Astrocyte (in vitro differentiated cells and primary cell): Measurements from ENCODE around the gene ZNF222. TPM values are rescaled to one million over a fixed set of nuclear protein-coding genes. Genes with fewer than 3 reads are reported as not detected.

Experiments used
- DNase-seq: peaks from one replicate; pipeline ENCODE4 v3.0.0-alpha.2; 2010; ENCODE audit warnings: low read depth
- FAIRE-seq: peaks from 2 replicates; lab custom pipeline; 2011; peaks lifted over from hg19 to GRCh38; lab: Jason Lieb, UNC
- H2AFZ ChIP-seq: 2 replicates; pipeline ENCODE4 v1.6.0; 2012; ENCODE audit warnings: low read depth, low read length, inconsistent platforms
- H3K27ac ChIP-seq: 2 replicates; pipeline ENCODE4 v1.5.1; 2011; ENCODE audit warnings: low read depth, low read length, inconsistent platforms
- H3K27me3 ChIP-seq: 2 replicates; pipeline ENCODE4 v1.6.0; 2011; ENCODE audit warnings: low read length, inconsistent platforms; ENCODE audit not compliant: insufficient read depth
- H3K36me3 ChIP-seq: 2 replicates; pipeline ENCODE4 v1.5.1; 2011; ENCODE audit warnings: low read length, inconsistent platforms; ENCODE audit not compliant: insufficient read depth
- H3K4me1 ChIP-seq: 2 replicates; pipeline ENCODE4 v1.5.1; 2011; ENCODE audit warnings: low read length, inconsistent platforms; ENCODE audit not compliant: insufficient read depth
- H3K4me2 ChIP-seq: 2 replicates; pipeline ENCODE4 v1.6.0; 2012; ENCODE audit warnings: low read length, inconsistent platforms
- H3K4me3 ChIP-seq: 2 replicates; pipeline ENCODE4 v1.5.1; 2011; ENCODE audit warnings: low read depth, mild to moderate bottlenecking, low read length, inconsistent platforms; ENCODE audit not compliant: insufficient read depth
- H3K79me2 ChIP-seq: 2 replicates; pipeline ENCODE4 v1.6.0; 2012; ENCODE audit warnings: mild to moderate bottlenecking, low read length, inconsistent platforms; ENCODE audit not compliant: insufficient read depth
- H3K9ac ChIP-seq: 2 replicates; pipeline ENCODE4 v1.6.0; 2012; ENCODE audit warnings: mild to moderate bottlenecking, low read length, inconsistent platforms
- H3K9me3 ChIP-seq: 2 replicates; pipeline ENCODE4 v1.5.1; 2012; ENCODE audit warnings: low read depth, mild to moderate bottlenecking, low read length, inconsistent platforms; ENCODE audit not compliant: insufficient read depth
- H4K20me1 ChIP-seq: 2 replicates; pipeline ENCODE4 v1.6.0; 2012; ENCODE audit warnings: low read length, inconsistent platforms; ENCODE audit not compliant: insufficient read depth
- H3K27ac Mint-ChIP-seq: one replicate; pipeline ENCODE4 v1.8.0; 2021; ENCODE audit warnings: mild to moderate bottlenecking, mixed read lengths; ENCODE audit not compliant: unreplicated experiment
- H3K27me3 Mint-ChIP-seq: one replicate; pipeline ENCODE4 v1.8.0; 2021; ENCODE audit warnings: low read depth, mixed read lengths; ENCODE audit not compliant: unreplicated experiment
- H3K36me3 Mint-ChIP-seq: one replicate; pipeline ENCODE4 v1.8.0; 2021; ENCODE audit warnings: low read depth, mixed read lengths; ENCODE audit not compliant: unreplicated experiment
- H3K4me1 Mint-ChIP-seq: one replicate; pipeline ENCODE4 v1.8.0; 2021; ENCODE audit warnings: low read depth, mixed read lengths; ENCODE audit not compliant: unreplicated experiment
- H3K4me3 Mint-ChIP-seq: one replicate; pipeline ENCODE4 v1.8.0; 2021; ENCODE audit warnings: mild to moderate bottlenecking, moderate library complexity, mixed read lengths; ENCODE audit not compliant: unreplicated experiment
- H3K9me3 Mint-ChIP-seq: one replicate; pipeline ENCODE4 v1.8.0; 2021; ENCODE audit warnings: mild to moderate bottlenecking, mixed read lengths; ENCODE audit not compliant: unreplicated experiment
- CTCF ChIP-seq: IDR thresholded peaks from 2 replicates; pipeline ENCODE4 v1.5.1; 2011; ENCODE audit warnings: low read depth, mild to moderate bottlenecking, inconsistent platforms, low read length, moderate library complexity; ENCODE audit not compliant: insufficient read depth
- EZH2 ChIP-seq: IDR thresholded peaks from 2 replicates; pipeline ENCODE4 v1.6.1; 2012; ENCODE audit warnings: mild to moderate bottlenecking, low read length, inconsistent platforms; ENCODE audit not compliant: insufficient read depth
- total RNA-seq: library from RNA; stranded (reverse); gene quantifications from 2 replicates; pipeline ENCODE4 v1.2.1, GENCODE V29; 2021

Gene ZNF222
- total RNA-seq, 1 donor from 2014 or later, result 5.5 TPM

- no peak overlapping the region for H3K4me2 ChIP-seq
- no peak overlapping the region for H3K4me3 ChIP-seq
- Mint-ChIP-seq H3K4me1 (peaks cover 5% of the 10 kb centered on the region), H3K9me3 (peaks cover 8% of the 10 kb centered on the region), H3K36me3 (peaks cover 41% of the 10 kb centered on the region), H3K27me3 (no peaks in the 10 kb centered on the region), H3K27ac (no peak overlapping the region), H3K4me3 (no peak overlapping the region)
- peaks cover 16% of the 10 kb centered on the region for H3K79me2 ChIP-seq
- FAIRE-seq (no peak), DNase-seq (no peak)
- no peaks in the 10 kb centered on the region for H4K20me1 ChIP-seq
- H3K9ac ChIP-seq, result no peak overlapping the region
- H2AFZ ChIP-seq, result no peak overlapping the region
- H3K27me3 ChIP-seq, result no peaks in the 10 kb centered on the region
- peaks cover 5% of the 10 kb centered on the region for H3K9me3 ChIP-seq
- no peak for TF ChIP-seq CTCF
- TF ChIP-seq EZH2, result no peak
- H3K27ac ChIP-seq, result no peak overlapping the region
- peaks cover 12% of the 10 kb centered on the region for H3K4me1 ChIP-seq
- H3K36me3 ChIP-seq, result no peaks in the 10 kb centered on the region
Measured at GRCh38 chr19:44055870-44056269, 30.7 kb downstream of the ZNF222 start.

- no peak for TF ChIP-seq EZH2
- no peak for TF ChIP-seq CTCF
- Mint-ChIP-seq H3K36me3 (peaks cover 55% of the 10 kb centered on the region), H3K4me3 (no peak overlapping the region), H3K27me3 (no peaks in the 10 kb centered on the region), H3K27ac (no peak overlapping the region), H3K9me3 (peaks cover 8% of the 10 kb centered on the region), H3K4me1 (no peaks in the 10 kb centered on the region)
- Histone ChIP-seq H3K27me3 (no peaks in the 10 kb centered on the region), H3K36me3 (peaks cover 19% of the 10 kb centered on the region), H3K79me2 (peaks cover 3% of the 10 kb centered on the region), H3K9me3 (peaks cover 5% of the 10 kb centered on the region), H3K4me2 (no peak overlapping the region), H3K4me3 (no peak overlapping the region), H3K27ac (no peak overlapping the region), H3K9ac (no peak overlapping the region), H3K4me1 (no peaks in the 10 kb centered on the region), H2AFZ (no peak overlapping the region), H4K20me1 (no peaks in the 10 kb centered on the region)
- no peak for FAIRE-seq
- no peak for DNase-seq
Measured at GRCh38 chr19:44059229-44059628, 34.0 kb downstream of the ZNF222 start.

GRCh38 chr19:44061038-44061437, 35.9 kb downstream of the ZNF222 start:
- H3K27me3 ChIP-seq, result no peaks in the 10 kb centered on the region
- Mint-ChIP-seq H3K27me3 (no peaks in the 10 kb centered on the region), H3K36me3 (peaks cover 53% of the 10 kb centered on the region), H3K9me3 (peaks cover 10% of the 10 kb centered on the region), H3K27ac (no peak overlapping the region), H3K4me3 (no peak overlapping the region), H3K4me1 (no peaks in the 10 kb centered on the region)
- H3K27ac ChIP-seq, result no peak overlapping the region
- H3K36me3 ChIP-seq, result peaks cover 27% of the 10 kb centered on the region
- H2AFZ ChIP-seq, result no peak overlapping the region
- FAIRE-seq (no peak), DNase-seq (no peak)
- no peaks in the 10 kb centered on the region for H3K79me2 ChIP-seq
- H3K9ac ChIP-seq, result no peak overlapping the region
- no peaks in the 10 kb centered on the region for H4K20me1 ChIP-seq
- no peaks in the 10 kb centered on the region for H3K4me1 ChIP-seq
- no peak overlapping the region for H3K4me3 ChIP-seq
- H3K9me3 ChIP-seq, result peaks cover 10% of the 10 kb centered on the region
- no peak overlapping the region for H3K4me2 ChIP-seq
- no peak for TF ChIP-seq CTCF
- no peak for TF ChIP-seq EZH2
